Natural killer cell (primary cell): ENCODE measurements around the gene CMTM8. TPM values are rescaled to one million over a fixed set of nuclear protein-coding genes. Genes with fewer than 3 reads are reported as not detected.
A peak's percentile ranks its signal among the peaks of the same experiment; 100 is the strongest.

ENCODE experiments used
- ATAC-seq, 3 donors: fragments of 150-1000 bp in 2 of 3; fragments of 200-7000 bp in 1 of 3; cut with Tn5 transposase; 1 replicate in 1 of 3; 2 replicates in 2 of 3; pipeline ENCODE4 v1.10.0; 2021; ENCODE audit warnings: mild to moderate bottlenecking in 2 of 3, moderate library complexity in 2 of 3
- DNase-seq, 2 donors: peaks; one replicate each; pipeline versions ENCODE4 v3.0.0 to v3.0.0-alpha.2; 2013 to 2021; ENCODE audit warnings: mixed read lengths in 1 of 2
- H3K27ac ChIP-seq: one replicate; pipeline ENCODE4 v1.5.1; 2013; ENCODE audit warnings: mild to moderate bottlenecking, low read length
- H3K27me3 ChIP-seq: one replicate; pipeline ENCODE4 v1.6.1; 2013; ENCODE audit warnings: low read length; ENCODE audit not compliant: control insufficient read depth, insufficient read depth
- H3K36me3 ChIP-seq: one replicate; pipeline ENCODE4 v1.6.1; 2013; ENCODE audit warnings: low read length; ENCODE audit not compliant: control insufficient read depth, insufficient read depth
- H3K4me1 ChIP-seq: one replicate; pipeline ENCODE4 v1.6.1; 2013; ENCODE audit warnings: low read length; ENCODE audit not compliant: control insufficient read depth, insufficient read depth
- H3K4me3 ChIP-seq: one replicate; pipeline ENCODE4 v1.5.1; 2013; ENCODE audit warnings: low read length
- H3K9me3 ChIP-seq: one replicate; pipeline ENCODE4 v1.6.1; 2013; ENCODE audit warnings: low read length; ENCODE audit not compliant: control insufficient read depth, insufficient read depth
- H3K27ac Mint-ChIP-seq, 2 donors: one replicate each; pipeline ENCODE4 v1.8.0; 2022; ENCODE audit warnings: mild to moderate bottlenecking in 2 of 2, mixed read lengths in 2 of 2, moderate library complexity in 1 of 2
- H3K27me3 Mint-ChIP-seq, 2 donors: one replicate each; pipeline ENCODE4 v1.8.0; 2022; ENCODE audit warnings: low read depth in 2 of 2, mixed read lengths in 2 of 2
- H3K36me3 Mint-ChIP-seq: one replicate; pipeline ENCODE4 v1.8.0; 2022; ENCODE audit warnings: mixed read lengths
- H3K4me1 Mint-ChIP-seq, 2 donors: one replicate each; pipeline ENCODE4 v1.8.0; 2022; ENCODE audit warnings: mixed read lengths in 2 of 2
- H3K4me3 Mint-ChIP-seq: one replicate; pipeline ENCODE4 v1.8.0; 2022; ENCODE audit warnings: mild to moderate bottlenecking, moderate library complexity, mixed read lengths
- H3K9me3 Mint-ChIP-seq, 2 donors: one replicate each; pipeline ENCODE4 v1.8.0; 2022; ENCODE audit warnings: mixed read lengths in 2 of 2
- CTCF ChIP-seq: fragments of 200-600 bp; IDR thresholded peaks from one replicate; pipeline ENCODE4 v1.8.0; 2022; ENCODE audit warnings: antibody characterized with exemption
- WGBS: methylation state at CpG from one replicate; pipeline ENCODE4 v1.1.7; 2013; ENCODE audit warnings: missing lambda C conversion rate; ENCODE audit not compliant: insufficient coverage; 5-methylcytosine and 5-hydroxymethylcytosine counted together
- intact Hi-C: fragments of 100-400 bp; cut with micrococcal nuclease; formaldehyde crosslinking; loops from one replicate; pipeline ENCODE4 v1.14.2; 2022
- total RNA-seq, 4 donors: library from RNA; stranded (reverse); fragments of 120-200 nt in 1 of 4; gene quantifications; one replicate each; pipeline versions ENCODE4 v1.2.3 to v1.2.4, GENCODE V29; 2013 to 2022

The CMTM8 gene
- total RNA-seq, 3 donors from 2014 or later (not counting 1 experiment from before 2014, with no cell fraction given): 0.31 to 0.88 (median 0.83) TPM

DNA sequence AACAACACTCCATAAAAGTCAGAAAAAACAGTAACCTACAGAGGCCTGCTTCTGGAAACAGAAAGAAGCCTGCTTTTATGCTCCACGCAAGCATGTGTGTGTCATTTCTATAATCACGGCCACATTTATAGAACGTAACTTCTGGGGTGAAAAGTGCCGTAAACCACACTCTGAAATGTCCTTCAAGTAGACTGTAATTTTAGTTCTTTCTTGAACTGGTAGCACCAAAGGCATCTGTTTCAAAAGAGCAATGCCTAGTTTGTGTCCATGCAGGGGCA, 133.7 kb downstream of the CMTM8 start:
- WGBS: 88% methylated on average over 4 of the region's 4 CpGs
- intact Hi-C loops: no loop called here
- H3K4me1 Mint-ChIP-seq: peaks cover 6 to 9% of the 10 kb centered on the region in 2 donors

DNA sequence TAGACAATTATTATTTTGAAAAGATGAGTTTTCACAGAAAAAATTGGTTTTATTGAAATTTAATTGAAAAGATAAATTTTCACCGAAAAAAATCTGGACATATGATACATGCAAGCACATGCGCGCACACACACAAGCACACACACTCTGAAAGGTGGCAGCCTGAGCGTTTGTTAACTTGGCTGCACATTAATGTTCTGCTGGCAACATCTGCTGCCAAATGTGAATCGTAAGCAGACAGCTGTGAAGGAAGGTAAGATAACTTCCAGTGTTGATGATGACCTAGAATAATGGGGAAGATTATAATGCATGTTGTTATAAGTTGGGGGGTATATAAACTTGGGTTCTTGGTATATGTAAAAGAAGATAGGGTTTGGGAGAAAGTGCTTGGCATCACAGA, 134.8 kb downstream of the CMTM8 start:
- Mint-ChIP-seq H3K27ac (no peak overlapping the region), H3K4me1 (peaks cover 6 to 9% of the 10 kb centered on the region in 2 donors), H3K36me3 (no peaks in the 10 kb centered on the region), H3K27me3 (peaks cover 0 to 2% of the 10 kb centered on the region in 2 donors), H3K9me3 (no peaks in the 10 kb centered on the region), H3K4me3 (no peak overlapping the region)
- Histone ChIP-seq H3K27ac (no peak overlapping the region), H3K4me1 (no peaks in the 10 kb centered on the region), H3K9me3 (no peaks in the 10 kb centered on the region), H3K36me3 (no peaks in the 10 kb centered on the region), H3K4me3 (no peak overlapping the region), H3K27me3 (no peaks in the 10 kb centered on the region)
- no peak for TF ChIP-seq CTCF
- ATAC-seq (no peak), DNase-seq (no peak)
- intact Hi-C loops: no loop called here
- 94% methylated on average over 5 of the region's 5 CpGs for WGBS

More for the DNA sequence above, 133.7 kb downstream of the CMTM8 start:
- no peak for TF ChIP-seq CTCF
- Mint-ChIP-seq H3K9me3 (no peaks in the 10 kb centered on the region), H3K36me3 (no peaks in the 10 kb centered on the region), H3K27me3 (peaks cover 0 to 2% of the 10 kb centered on the region in 2 donors), H3K4me3 (no peak overlapping the region), H3K27ac (no peak overlapping the region)
- H3K4me3 ChIP-seq: no peak overlapping the region
- no peak for ATAC-seq
- H3K27me3 ChIP-seq: no peaks in the 10 kb centered on the region
- no peaks in the 10 kb centered on the region for H3K4me1 ChIP-seq
- no peak for DNase-seq
- no peaks in the 10 kb centered on the region for H3K36me3 ChIP-seq
- no peak overlapping the region for H3K27ac ChIP-seq
- H3K9me3 ChIP-seq: no peaks in the 10 kb centered on the region

DNA sequence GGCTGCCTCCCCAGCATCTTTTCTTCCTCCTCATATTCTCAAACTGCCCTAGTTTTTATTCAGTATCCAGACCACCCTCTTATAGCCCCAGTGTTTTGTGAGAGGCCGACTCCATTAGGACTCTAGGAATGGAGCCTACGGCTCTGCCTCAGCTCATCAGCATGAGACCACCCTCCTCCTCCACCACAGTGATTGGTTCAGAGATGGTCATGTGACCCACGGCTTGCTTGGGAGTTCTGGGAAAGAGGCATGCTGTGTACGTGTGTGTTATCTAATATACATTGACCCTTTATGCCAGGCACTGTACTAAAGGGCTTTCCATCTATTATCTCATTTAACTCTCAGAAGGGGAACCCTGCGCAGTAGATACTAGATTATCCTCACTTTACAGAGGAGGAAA, 135.4 kb downstream of the CMTM8 start:
- peaks cover 6 to 9% of the 10 kb centered on the region in 2 donors for H3K4me1 Mint-ChIP-seq
- Histone ChIP-seq H3K27ac (no peak overlapping the region), H3K9me3 (no peaks in the 10 kb centered on the region), H3K4me3 (no peak overlapping the region), H3K36me3 (no peaks in the 10 kb centered on the region), H3K4me1 (no peaks in the 10 kb centered on the region), H3K27me3 (no peaks in the 10 kb centered on the region)
- no peaks in the 10 kb centered on the region for H3K36me3 Mint-ChIP-seq
- peaks cover 0 to 2% of the 10 kb centered on the region in 2 donors for H3K27me3 Mint-ChIP-seq
- DNase-seq (no peak), ATAC-seq (peak in 1 of 3 donors; percentile 12)
- no peak overlapping the region for H3K27ac Mint-ChIP-seq
- H3K9me3 Mint-ChIP-seq: no peaks in the 10 kb centered on the region
- TF ChIP-seq CTCF: no peak
- WGBS: 100% methylated on average over 2 of the region's 5 CpGs
- intact Hi-C loops: no loop called here
- H3K4me3 Mint-ChIP-seq: no peak overlapping the region
